ENCODE data around the gene SNX9. TPM values are rescaled to one million over a fixed set of nuclear protein-coding genes. Genes with fewer than 3 reads are reported as not detected.

SNX9 gene
- total and polyA plus RNA-seq, 10 of the 15 experiments (the other 5 are each of a cell fraction or from before 2014, with no cell fraction given), result 0.03 to 2.0 (median 0.37) TPM

DNA sequence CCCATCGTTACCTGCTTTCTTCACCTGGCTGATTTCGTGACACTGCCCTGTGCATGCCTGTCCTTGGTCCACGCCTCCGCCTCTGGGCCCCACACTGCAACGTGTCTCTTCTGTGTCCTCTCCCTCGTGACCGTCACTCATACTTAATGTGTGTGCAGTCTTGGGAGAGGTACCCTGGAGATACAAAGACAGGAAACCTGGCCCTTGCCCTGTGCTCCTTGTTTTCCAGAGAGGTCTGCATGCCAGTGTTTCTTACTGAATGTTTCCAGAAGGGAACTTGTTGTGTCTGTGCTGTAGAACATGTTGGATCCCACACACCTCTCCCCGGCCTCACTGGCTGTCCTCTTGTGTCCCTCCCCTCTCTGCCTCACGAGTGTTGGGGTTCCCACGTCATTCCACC lies 45.8 kb downstream of the SNX9 start (continued):
- TF ChIP-seq, protein P1, sequence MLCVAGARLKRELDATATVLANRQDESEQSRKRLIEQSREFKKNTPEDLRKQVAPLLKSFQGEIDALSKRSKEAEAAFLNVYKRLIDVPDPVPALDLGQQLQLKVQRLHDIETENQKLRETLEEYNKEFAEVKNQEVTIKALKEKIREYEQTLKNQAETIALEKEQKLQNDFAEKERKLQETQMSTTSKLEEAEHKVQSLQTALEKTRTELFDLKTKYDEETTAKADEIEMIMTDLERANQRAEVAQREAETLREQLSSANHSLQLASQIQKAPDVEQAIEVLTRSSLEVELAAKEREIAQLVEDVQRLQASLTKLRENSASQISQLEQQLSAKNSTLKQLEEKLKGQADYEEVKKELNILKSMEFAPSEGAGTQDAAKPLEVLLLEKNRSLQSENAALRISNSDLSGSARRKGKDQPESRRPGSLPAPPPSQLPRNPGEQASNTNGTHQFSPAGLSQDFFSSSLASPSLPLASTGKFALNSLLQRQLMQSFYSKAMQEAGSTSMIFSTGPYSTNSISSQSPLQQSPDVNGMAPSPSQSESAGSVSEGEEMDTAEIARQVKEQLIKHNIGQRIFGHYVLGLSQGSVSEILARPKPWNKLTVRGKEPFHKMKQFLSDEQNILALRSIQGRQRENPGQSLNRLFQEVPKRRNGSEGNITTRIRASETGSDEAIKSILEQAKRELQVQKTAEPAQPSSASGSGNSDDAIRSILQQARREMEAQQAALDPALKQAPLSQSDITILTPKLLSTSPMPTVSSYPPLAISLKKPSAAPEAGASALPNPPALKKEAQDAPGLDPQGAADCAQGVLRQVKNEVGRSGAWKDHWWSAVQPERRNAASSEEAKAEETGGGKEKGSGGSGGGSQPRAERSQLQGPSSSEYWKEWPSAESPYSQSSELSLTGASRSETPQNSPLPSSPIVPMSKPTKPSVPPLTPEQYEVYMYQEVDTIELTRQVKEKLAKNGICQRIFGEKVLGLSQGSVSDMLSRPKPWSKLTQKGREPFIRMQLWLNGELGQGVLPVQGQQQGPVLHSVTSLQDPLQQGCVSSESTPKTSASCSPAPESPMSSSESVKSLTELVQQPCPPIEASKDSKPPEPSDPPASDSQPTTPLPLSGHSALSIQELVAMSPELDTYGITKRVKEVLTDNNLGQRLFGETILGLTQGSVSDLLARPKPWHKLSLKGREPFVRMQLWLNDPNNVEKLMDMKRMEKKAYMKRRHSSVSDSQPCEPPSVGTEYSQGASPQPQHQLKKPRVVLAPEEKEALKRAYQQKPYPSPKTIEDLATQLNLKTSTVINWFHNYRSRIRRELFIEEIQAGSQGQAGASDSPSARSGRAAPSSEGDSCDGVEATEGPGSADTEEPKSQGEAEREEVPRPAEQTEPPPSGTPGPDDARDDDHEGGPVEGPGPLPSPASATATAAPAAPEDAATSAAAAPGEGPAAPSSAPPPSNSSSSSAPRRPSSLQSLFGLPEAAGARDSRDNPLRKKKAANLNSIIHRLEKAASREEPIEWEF (IDR thresholded peaks at IDR 0.05; ENCODE audit: insufficient replicate concordance, low read depth, low read length), result no peak

DNA sequence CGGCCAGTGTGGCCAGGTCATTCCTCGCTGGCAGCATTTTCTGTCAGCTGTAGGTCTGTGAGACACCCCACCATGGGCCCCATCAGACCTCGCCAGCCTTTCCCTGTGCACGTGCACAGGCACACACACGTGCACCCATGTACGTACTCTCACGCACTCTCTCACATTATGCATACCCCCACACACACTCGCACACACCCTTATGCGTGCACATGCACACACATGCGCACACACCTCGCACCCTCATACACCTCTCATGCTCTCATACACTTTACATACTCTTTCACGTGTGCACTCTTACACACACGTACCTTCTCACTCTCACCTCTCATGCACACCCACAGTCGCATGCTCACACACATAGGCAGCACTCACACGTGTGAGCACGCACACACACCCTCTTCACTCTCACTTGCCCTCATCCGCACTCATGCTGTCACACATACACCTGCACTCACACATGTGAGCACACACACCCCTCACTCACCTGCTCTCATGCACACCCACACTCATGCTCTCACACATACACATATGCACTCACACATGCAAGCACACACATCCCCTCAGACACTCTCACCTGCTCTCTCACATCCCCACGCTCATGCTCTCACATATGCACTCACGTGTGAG lies 46.7 kb downstream of the SNX9 start:
- whole genome bisulfite sequencing (ENCODE audit: insufficient coverage, insufficient replicate concordance, low lambda C conversion rate, missing lambda C conversion rate), result 98% methylated on average over 19 of the region's 19 CpGs
- intact Hi-C loops (cut with micrococcal nuclease; ENCODE audit: unreplicated experiment) (loop anchor here (10.0 kb wide), 1 partner anchor 555 kb away; no protein-coding TSS in a partner anchor), in situ Hi-C loops (cut with MboI) (no loop called here)
- SMC1A ChIA-PET (ENCODE audit: uncharacterized antibody, unreplicated experiment), result no interaction called here
- POLR2A ChIA-PET, result no interaction called here
- Histone ChIP-seq H3K27ac (ENCODE audit: control insufficient read depth, insufficient read depth) (no peak overlapping the region), H3K4me3 (no peak overlapping the region), H3K36me3 (ENCODE audit: control insufficient read depth in 2 of 2, insufficient read depth in 2 of 2, low read length in 1 of 2) (no peaks in the 10 kb centered on the region), H3K9me3 (replicated peaks; ENCODE audit: control insufficient read depth, insufficient read depth, low read length) (no peaks in the 10 kb centered on the region), H3K79me2 (ENCODE audit: control insufficient read depth, insufficient read depth, low read length) (no peaks in the 10 kb centered on the region), H4K20me1 (ENCODE audit: control insufficient read depth, insufficient read depth) (no peaks in the 10 kb centered on the region), H2AFZ (ENCODE audit: control insufficient read depth, low read depth, low read length) (no peak overlapping the region), H3K4me2 (ENCODE audit: control insufficient read depth, insufficient read depth) (no peak overlapping the region), H3K4me1 (ENCODE audit: control insufficient read depth, insufficient read depth, low read length) (no peaks in the 10 kb centered on the region), H3K27me3 (replicated peaks in 1 of 2; ENCODE audit: control insufficient read depth in 2 of 2, insufficient read depth in 2 of 2, low read length in 1 of 2) (peaks cover 0 to 2% of the 10 kb centered on the region in 2 experiments; a peak in 1 of 4 replicates), H3K9ac (ENCODE audit: control insufficient read depth, insufficient read depth, low read length) (no peak overlapping the region)
- DNase-seq (ENCODE audit: low read depth, low spot score) (no peak), FAIRE-seq (no peak), ATAC-seq (no peak)
- no TSS peak for BruUV-seq (replicated peaks)
- RAD21 ChIA-PET (ENCODE audit: unreplicated experiment), result no interaction called here
- CTCF ChIA-PET, result no interaction called here
- TF ChIP-seq RB1 (IDR thresholded peaks at IDR 0.05; ENCODE audit: borderline replicate concordance), result no peak
- 0 out of 2 replicates have a peak, but pooled peaks have one; percentile 20 for TF ChIP-seq CHD2 (IDR thresholded peaks at IDR 0.05; ENCODE audit: borderline replicate concordance, low read depth, low read length)
- TF ChIP-seq DPF2 (IDR thresholded peaks at IDR 0.05), result no peak
- no peak for TF ChIP-seq NR2F1 (conservative IDR thresholded peaks at IDR 0.05)
- TF ChIP-seq, protein P2, sequence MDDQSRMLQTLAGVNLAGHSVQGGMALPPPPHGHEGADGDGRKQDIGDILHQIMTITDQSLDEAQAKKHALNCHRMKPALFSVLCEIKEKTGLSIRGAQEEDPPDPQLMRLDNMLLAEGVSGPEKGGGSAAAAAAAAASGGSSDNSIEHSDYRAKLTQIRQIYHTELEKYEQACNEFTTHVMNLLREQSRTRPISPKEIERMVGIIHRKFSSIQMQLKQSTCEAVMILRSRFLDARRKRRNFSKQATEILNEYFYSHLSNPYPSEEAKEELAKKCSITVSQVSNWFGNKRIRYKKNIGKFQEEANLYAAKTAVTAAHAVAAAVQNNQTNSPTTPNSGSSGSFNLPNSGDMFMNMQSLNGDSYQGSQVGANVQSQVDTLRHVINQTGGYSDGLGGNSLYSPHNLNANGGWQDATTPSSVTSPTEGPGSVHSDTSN (IDR thresholded peaks at IDR 0.05; ENCODE audit: insufficient replicate concordance, low read depth, low read length), result peak; percentile 6
